HAP-1 (cell line): ENCODE data around the gene TOR1AIP1.
A peak's percentile ranks its signal among the peaks of the same experiment; 100 is the strongest.

Experiments
- DNase-seq, 2 experiments: peaks; one replicate each; pipeline ENCODE4 v3.0.0-alpha.2; 2016 to 2020; ENCODE audit warnings: low spot score in 2 of 2
- H3K27me3 ChIP-seq: fragments of 250-450 bp; sonication (Bioruptor Pico); 2 replicates; pipeline ENCODE4 v1.5.1; 2020; ENCODE audit warnings: low read depth, mild to moderate bottlenecking, moderate library complexity
- H3K36me3 ChIP-seq: fragments of 250-450 bp; sonication (Bioruptor Pico); replicated peaks from 2 replicates; pipeline ENCODE4 v1.5.1; 2020; ENCODE audit warnings: mild to moderate bottlenecking
- H3K4me1 ChIP-seq: fragments of 250-450 bp; sonication (Bioruptor Pico); 2 replicates; pipeline ENCODE4 v1.5.1; 2020; ENCODE audit warnings: mild to moderate bottlenecking
- H3K4me3 ChIP-seq: fragments of 250-450 bp; sonication (Bioruptor Pico); 2 replicates; pipeline ENCODE4 v1.5.1; 2020; ENCODE audit warnings: mild to moderate bottlenecking, moderate library complexity
- H3K9me3 ChIP-seq: fragments of 250-450 bp; sonication (Bioruptor Pico); 2 replicates; pipeline ENCODE4 v1.5.1; 2020; ENCODE audit warnings: mild to moderate bottlenecking, moderate library complexity
- in situ Hi-C: fragments of 300-500 bp; cut with MboI; formaldehyde crosslinking; loops from 3 replicates; pipeline ENCODE4 v1.14.3; 2020; ENCODE audit warnings: low sequenced_read_pairs, inconsistent platforms, mixed read lengths

TOR1AIP1 gene

GRCh38 chr1:179911812-179912211, 29.7 kb downstream of the TOR1AIP1 start:
- no peaks in the 10 kb centered on the region for H3K27me3 ChIP-seq
- in situ Hi-C loops: no loop called here
- H3K4me1 ChIP-seq: peaks cover 4% of the 10 kb centered on the region
- H3K9me3 ChIP-seq: no peaks in the 10 kb centered on the region
- no peak overlapping the region for H3K4me3 ChIP-seq
- peaks cover 13% of the 10 kb centered on the region for H3K36me3 ChIP-seq
- DNase-seq: no peak

- no peak overlapping the region for H3K4me3 ChIP-seq
- H3K4me1 ChIP-seq: peaks cover 9% of the 10 kb centered on the region
- H3K9me3 ChIP-seq: no peaks in the 10 kb centered on the region
- H3K36me3 ChIP-seq: peaks cover 13% of the 10 kb centered on the region
- DNase-seq: no peak
- in situ Hi-C loops: no loop called here
- no peaks in the 10 kb centered on the region for H3K27me3 ChIP-seq
These were observed 35.7 kb downstream of the TOR1AIP1 start for GRCh38 chr1:179917601-179918429.

- Histone ChIP-seq H3K4me3 (no peak overlapping the region), H3K4me1 (peaks cover 5% of the 10 kb centered on the region), H3K9me3 (no peaks in the 10 kb centered on the region), H3K27me3 (no peaks in the 10 kb centered on the region), H3K36me3 (peaks cover 8% of the 10 kb centered on the region)
- DNase-seq: no peak
- in situ Hi-C loops: no loop called here
These were observed 39.4 kb downstream of the TOR1AIP1 start for GRCh38 chr1:179921472-179921871.

GRCh38 chr1:179921981-179922872, 40.1 kb downstream of the TOR1AIP1 start:
- in situ Hi-C loops: no loop called here
- no peaks in the 10 kb centered on the region for H3K9me3 ChIP-seq
- peaks cover 8% of the 10 kb centered on the region for H3K36me3 ChIP-seq
- no peak for DNase-seq
- H3K4me1 ChIP-seq: peaks cover 5% of the 10 kb centered on the region
- no peaks in the 10 kb centered on the region for H3K27me3 ChIP-seq
- no peak overlapping the region for H3K4me3 ChIP-seq

- Histone ChIP-seq H3K36me3 (peaks cover 3% of the 10 kb centered on the region), H3K4me1 (peaks cover 5% of the 10 kb centered on the region), H3K27me3 (no peaks in the 10 kb centered on the region), H3K4me3 (no peak overlapping the region), H3K9me3 (no peaks in the 10 kb centered on the region)
- in situ Hi-C loops: no loop called here
- DNase-seq: no peak
These were observed 40.9 kb downstream of the TOR1AIP1 start for GRCh38 chr1:179923029-179923428.

- Histone ChIP-seq H3K36me3 (no peaks in the 10 kb centered on the region), H3K4me1 (peaks cover 5% of the 10 kb centered on the region), H3K9me3 (no peaks in the 10 kb centered on the region), H3K27me3 (no peaks in the 10 kb centered on the region), H3K4me3 (no peak overlapping the region)
- in situ Hi-C loops: no loop called here
- no peak for DNase-seq
These were observed 42.2 kb downstream of the TOR1AIP1 start for GRCh38 chr1:179924268-179924667.

GRCh38 chr1:179925302-179925701, 43.2 kb downstream of the TOR1AIP1 start:
- Histone ChIP-seq H3K27me3 (no peaks in the 10 kb centered on the region), H3K9me3 (no peaks in the 10 kb centered on the region), H3K36me3 (no peaks in the 10 kb centered on the region), H3K4me1 (peaks cover 5% of the 10 kb centered on the region), H3K4me3 (no peak overlapping the region)
- in situ Hi-C loops: no loop called here
- DNase-seq: no peak

GRCh38 chr1:179925922-179926849, 44.1 kb downstream of the TOR1AIP1 start:
- peak in 1 of 2 experiments; percentile 4 for DNase-seq

GRCh38 chr1:179926850-179927205, 44.7 kb downstream of the TOR1AIP1 start:
- Histone ChIP-seq H3K4me1 (no peaks in the 10 kb centered on the region; the same call in 1 of the 2 replicates), H3K9me3 (no peaks in the 10 kb centered on the region), H3K4me3 (no peak overlapping the region), H3K27me3 (no peaks in the 10 kb centered on the region), H3K36me3 (no peaks in the 10 kb centered on the region)
- in situ Hi-C loops: no loop called here
- DNase-seq: no peak

More at GRCh38 chr1:179925922-179926849, 44.1 kb downstream of the TOR1AIP1 start:
- H3K4me1 ChIP-seq: peaks cover 5% of the 10 kb centered on the region
- H3K27me3 ChIP-seq: no peaks in the 10 kb centered on the region
- in situ Hi-C loops: no loop called here
- H3K9me3 ChIP-seq: no peaks in the 10 kb centered on the region
- no peak overlapping the region for H3K4me3 ChIP-seq
- no peaks in the 10 kb centered on the region for H3K36me3 ChIP-seq

GRCh38 chr1:179929955-179930798, 48.1 kb downstream of the TOR1AIP1 start:
- Histone ChIP-seq H3K4me3 (no peak overlapping the region), H3K4me1 (no peaks in the 10 kb centered on the region; the same call in 1 of the 2 replicates), H3K27me3 (no peaks in the 10 kb centered on the region; the same call in 1 of the 2 replicates), H3K36me3 (no peaks in the 10 kb centered on the region), H3K9me3 (no peaks in the 10 kb centered on the region)
- peak in 1 of 2 experiments; percentile 9 for DNase-seq
- in situ Hi-C loops: no loop called here

- DNase-seq: no peak
- in situ Hi-C loops: no loop called here
- H3K9me3 ChIP-seq: no peaks in the 10 kb centered on the region
- no peak overlapping the region for H3K4me3 ChIP-seq
- H3K27me3 ChIP-seq: no peaks in the 10 kb centered on the region; the same call in 1 of the 2 replicates
- H3K36me3 ChIP-seq: no peaks in the 10 kb centered on the region
- H3K4me1 ChIP-seq: no peaks in the 10 kb centered on the region
These were observed 48.8 kb downstream of the TOR1AIP1 start for GRCh38 chr1:179930867-179931266.

GRCh38 chr1:179933219-179933618, 51.1 kb downstream of the TOR1AIP1 start:
- Histone ChIP-seq H3K4me3 (no peak overlapping the region), H3K27me3 (peaks cover 2% of the 10 kb centered on the region), H3K9me3 (no peaks in the 10 kb centered on the region), H3K36me3 (no peaks in the 10 kb centered on the region), H3K4me1 (no peaks in the 10 kb centered on the region)
- DNase-seq: no peak
- in situ Hi-C loops: no loop called here
